Measurements from ENCODE around the gene FNTB. TPM values are rescaled to one million over a fixed set of nuclear protein-coding genes. Genes with fewer than 3 reads are reported as not detected.

Gene FNTB
- total and polyA plus RNA-seq, 9 of the 15 experiments (the other 6 are each of a cell fraction or from before 2014, with no cell fraction given), result 6.9 to 23.2 (median 12.2) TPM

DNA sequence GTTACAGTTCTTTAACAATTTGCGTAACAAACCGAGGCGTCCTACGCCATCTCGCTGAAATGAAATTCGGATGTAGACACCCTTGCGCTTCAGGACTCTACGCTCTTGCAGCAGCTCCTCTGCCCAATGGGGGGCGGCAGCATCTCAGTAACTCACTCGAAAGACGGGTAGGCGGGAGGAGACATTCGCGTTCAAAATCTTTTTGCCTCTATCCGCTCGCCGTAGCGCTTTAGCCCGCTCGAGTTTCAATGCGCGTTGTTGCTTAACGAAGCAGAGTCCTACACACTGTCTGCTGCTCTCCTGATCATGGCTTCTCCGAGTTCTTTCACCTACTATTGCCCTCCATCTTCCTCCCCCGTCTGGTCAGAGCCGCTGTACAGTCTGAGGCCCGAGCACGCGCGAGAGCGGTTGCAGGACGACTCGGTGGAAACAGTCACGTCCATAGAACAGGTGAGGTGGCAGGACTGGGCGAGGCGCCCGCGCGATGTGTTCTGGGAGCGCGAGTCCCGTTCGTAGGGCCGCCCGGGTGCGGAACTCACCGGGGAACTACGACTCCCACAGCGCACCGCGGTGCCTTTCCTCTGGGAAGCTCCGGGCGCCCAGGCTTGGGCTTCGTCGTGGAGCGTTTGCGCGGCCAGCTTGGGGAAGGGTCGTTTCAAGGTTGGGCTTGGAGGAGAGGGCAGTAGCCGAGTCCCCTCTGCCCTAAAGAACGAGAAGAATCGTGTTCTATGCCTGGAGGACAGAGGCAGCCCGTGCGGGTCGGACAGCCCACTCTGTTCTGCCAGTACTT is at the start of gene FNTB (continued):
- TF ChIP-seq, protein P1, sequence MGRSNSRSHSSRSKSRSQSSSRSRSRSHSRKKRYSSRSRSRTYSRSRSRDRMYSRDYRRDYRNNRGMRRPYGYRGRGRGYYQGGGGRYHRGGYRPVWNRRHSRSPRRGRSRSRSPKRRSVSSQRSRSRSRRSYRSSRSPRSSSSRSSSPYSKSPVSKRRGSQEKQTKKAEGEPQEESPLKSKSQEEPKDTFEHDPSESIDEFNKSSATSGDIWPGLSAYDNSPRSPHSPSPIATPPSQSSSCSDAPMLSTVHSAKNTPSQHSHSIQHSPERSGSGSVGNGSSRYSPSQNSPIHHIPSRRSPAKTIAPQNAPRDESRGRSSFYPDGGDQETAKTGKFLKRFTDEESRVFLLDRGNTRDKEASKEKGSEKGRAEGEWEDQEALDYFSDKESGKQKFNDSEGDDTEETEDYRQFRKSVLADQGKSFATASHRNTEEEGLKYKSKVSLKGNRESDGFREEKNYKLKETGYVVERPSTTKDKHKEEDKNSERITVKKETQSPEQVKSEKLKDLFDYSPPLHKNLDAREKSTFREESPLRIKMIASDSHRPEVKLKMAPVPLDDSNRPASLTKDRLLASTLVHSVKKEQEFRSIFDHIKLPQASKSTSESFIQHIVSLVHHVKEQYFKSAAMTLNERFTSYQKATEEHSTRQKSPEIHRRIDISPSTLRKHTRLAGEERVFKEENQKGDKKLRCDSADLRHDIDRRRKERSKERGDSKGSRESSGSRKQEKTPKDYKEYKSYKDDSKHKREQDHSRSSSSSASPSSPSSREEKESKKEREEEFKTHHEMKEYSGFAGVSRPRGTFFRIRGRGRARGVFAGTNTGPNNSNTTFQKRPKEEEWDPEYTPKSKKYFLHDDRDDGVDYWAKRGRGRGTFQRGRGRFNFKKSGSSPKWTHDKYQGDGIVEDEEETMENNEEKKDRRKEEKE (IDR thresholded peaks at IDR 0.05; ENCODE audit: borderline replicate concordance in 1 of 2, control insufficient read depth in 1 of 2, low read depth in 2 of 2, low read length in 1 of 2), result no peak
- peak; percentile 75 for TF ChIP-seq MYC (IDR thresholded peaks at IDR 0.05; ENCODE audit: low read depth, low read length)
- peak; percentile 35; the same call in 1 of the 2 replicates for TF ChIP-seq MYC (CRISPR knock-in tag; IDR thresholded peaks at IDR 0.05; ENCODE audit: borderline replicate concordance, low read depth)
- peak; percentile 89 for TF ChIP-seq L3MBTL2 (IDR thresholded peaks at IDR 0.05)
- TF ChIP-seq, protein P2, sequence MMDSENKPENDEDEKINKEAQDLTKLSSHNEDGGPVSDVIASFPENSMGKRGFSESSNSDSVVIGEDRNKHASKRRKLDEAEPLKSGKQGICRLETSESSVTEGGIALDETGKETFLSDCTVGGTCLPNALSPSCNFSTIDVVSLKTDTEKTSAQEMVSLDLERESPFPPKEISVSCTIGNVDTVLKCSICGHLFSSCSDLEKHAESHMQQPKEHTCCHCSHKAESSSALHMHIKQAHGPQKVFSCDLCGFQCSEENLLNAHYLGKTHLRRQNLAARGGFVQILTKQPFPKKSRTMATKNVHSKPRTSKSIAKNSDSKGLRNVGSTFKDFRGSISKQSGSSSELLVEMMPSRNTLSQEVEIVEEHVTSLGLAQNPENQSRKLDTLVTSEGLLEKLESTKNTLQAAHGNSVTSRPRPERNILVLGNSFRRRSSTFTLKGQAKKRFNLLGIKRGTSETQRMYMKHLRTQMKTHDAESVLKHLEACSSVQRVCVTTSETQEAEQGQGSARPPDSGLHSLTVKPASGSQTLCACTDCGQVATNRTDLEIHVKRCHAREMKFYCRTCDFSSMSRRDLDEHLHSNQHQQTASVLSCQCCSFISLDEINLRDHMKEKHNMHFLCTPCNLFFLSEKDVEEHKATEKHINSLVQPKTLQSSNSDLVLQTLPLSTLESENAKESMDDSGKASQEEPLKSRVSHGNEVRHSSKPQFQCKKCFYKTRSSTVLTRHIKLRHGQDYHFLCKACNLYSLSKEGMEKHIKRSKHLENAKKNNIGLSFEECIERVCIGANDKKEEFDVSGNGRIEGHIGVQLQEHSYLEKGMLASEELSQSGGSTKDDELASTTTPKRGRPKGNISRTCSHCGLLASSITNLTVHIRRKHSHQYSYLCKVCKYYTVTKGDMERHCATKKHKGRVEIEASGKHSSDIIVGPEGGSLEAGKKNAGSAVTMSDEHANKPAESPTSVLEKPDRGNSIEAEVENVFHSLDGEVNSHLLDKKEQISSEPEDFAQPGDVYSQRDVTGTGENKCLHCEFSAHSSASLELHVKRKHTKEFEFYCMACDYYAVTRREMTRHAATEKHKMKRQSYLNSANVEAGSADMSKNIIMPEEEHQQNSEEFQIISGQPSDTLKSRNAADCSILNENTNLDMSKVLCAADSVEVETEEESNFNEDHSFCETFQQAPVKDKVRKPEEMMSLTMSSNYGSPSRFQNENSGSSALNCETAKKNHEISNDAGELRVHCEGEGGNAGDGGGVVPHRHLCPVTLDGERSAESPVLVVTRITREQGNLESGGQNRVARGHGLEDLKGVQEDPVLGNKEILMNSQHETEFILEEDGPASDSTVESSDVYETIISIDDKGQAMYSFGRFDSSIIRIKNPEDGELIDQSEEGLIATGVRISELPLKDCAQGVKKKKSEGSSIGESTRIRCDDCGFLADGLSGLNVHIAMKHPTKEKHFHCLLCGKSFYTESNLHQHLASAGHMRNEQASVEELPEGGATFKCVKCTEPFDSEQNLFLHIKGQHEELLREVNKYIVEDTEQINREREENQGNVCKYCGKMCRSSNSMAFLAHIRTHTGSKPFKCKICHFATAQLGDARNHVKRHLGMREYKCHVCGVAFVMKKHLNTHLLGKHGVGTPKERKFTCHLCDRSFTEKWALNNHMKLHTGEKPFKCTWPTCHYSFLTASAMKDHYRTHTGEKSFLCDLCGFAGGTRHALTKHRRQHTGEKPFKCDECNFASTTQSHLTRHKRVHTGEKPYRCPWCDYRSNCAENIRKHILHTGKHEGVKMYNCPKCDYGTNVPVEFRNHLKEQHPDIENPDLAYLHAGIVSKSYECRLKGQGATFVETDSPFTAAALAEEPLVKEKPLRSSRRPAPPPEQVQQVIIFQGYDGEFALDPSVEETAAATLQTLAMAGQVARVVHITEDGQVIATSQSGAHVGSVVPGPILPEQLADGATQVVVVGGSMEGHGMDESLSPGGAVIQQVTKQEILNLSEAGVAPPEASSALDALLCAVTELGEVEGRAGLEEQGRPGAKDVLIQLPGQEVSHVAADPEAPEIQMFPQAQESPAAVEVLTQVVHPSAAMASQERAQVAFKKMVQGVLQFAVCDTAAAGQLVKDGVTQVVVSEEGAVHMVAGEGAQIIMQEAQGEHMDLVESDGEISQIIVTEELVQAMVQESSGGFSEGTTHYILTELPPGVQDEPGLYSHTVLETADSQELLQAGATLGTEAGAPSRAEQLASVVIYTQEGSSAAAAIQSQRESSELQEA (IDR thresholded peaks at IDR 0.05; ENCODE audit: low read depth), result peak; percentile 99
- TF ChIP-seq HSF4 (CRISPR knock-in tag; IDR thresholded peaks at IDR 0.05; ENCODE audit: borderline replicate concordance), result 0 out of 2 replicates have a peak, but pooled peaks have one; percentile 38
- TF ChIP-seq SIN3B (IDR thresholded peaks at IDR 0.05; ENCODE audit: low read depth), result peak; percentile 39; the same call in 1 of the 2 replicates
- peak in 1 of 2 experiments; percentile 69; a peak in 2 of 4 replicates for TF ChIP-seq TRIM24 (IDR thresholded peaks at IDR 0.05)
- TF ChIP-seq KAT7 (CRISPR knock-in tag; IDR thresholded peaks at IDR 0.05; ENCODE audit: borderline replicate concordance), result peak; percentile 82; the same call in 1 of the 2 replicates
- TF ChIP-seq STAG1 (CRISPR knock-in tag; IDR thresholded peaks at IDR 0.05; ENCODE audit: borderline replicate concordance), result peak; percentile 41; the same call in 1 of the 2 replicates
- TF ChIP-seq ZFX (CRISPR knock-in tag; IDR thresholded peaks at IDR 0.05), result no peak
- TF ChIP-seq DIDO1 (tag; IDR thresholded peaks at IDR 0.05; ENCODE audit: low read depth), result peak; percentile 81
- peak; percentile 57; the same call in 1 of the 2 replicates for TF ChIP-seq ZNF24 (IDR thresholded peaks at IDR 0.05)
- no peak for TF ChIP-seq IRF2 (CRISPR knock-in tag; IDR thresholded peaks at IDR 0.05)

Measured in K562 (cell line).